Brain microvascular endothelial cell (primary cell): ENCODE results near the gene GLDN.

ENCODE experiments used
- DNase-seq: peaks from one replicate; pipeline ENCODE4 v3.0.0-alpha.2; 2020
- H3K27ac ChIP-seq: fragments of 250-450 bp; sonication (Bioruptor Pico); 2 replicates; pipeline ENCODE4 v1.5.1; 2020; ENCODE audit warnings: mild to moderate bottlenecking, moderate library complexity
- H3K27me3 ChIP-seq: fragments of 250-450 bp; sonication (Bioruptor Pico); replicated peaks from 2 replicates; pipeline ENCODE4 v1.5.1; 2020; ENCODE audit warnings: mild to moderate bottlenecking
- H3K36me3 ChIP-seq: fragments of 250-450 bp; sonication (Bioruptor Pico); replicated peaks from 2 replicates; pipeline ENCODE4 v1.5.1; 2020; ENCODE audit warnings: mild to moderate bottlenecking
- H3K4me3 ChIP-seq: 2 replicates; pipeline ENCODE4 v1.5.1; 2011; ENCODE audit warnings: low read depth, mild to moderate bottlenecking, control low read depth, low read length, moderate library complexity
- in situ Hi-C: cut with HindIII; loops from 2 replicates; pipeline ENCODE4 v1.10.0; 2017; ENCODE audit warnings: low sequenced_read_pairs, low pct_ligation_motif_present
- TF ChIP-seq, protein P1 (sequence below): IDR thresholded peaks from 2 replicates; pipeline ENCODE4 v1.5.1; 2011; ENCODE audit warnings: low read depth, mild to moderate bottlenecking, moderate library complexity, low read length, control low read depth, inconsistent platforms; ENCODE audit errors: missing control alignments

The GLDN gene

DNA sequence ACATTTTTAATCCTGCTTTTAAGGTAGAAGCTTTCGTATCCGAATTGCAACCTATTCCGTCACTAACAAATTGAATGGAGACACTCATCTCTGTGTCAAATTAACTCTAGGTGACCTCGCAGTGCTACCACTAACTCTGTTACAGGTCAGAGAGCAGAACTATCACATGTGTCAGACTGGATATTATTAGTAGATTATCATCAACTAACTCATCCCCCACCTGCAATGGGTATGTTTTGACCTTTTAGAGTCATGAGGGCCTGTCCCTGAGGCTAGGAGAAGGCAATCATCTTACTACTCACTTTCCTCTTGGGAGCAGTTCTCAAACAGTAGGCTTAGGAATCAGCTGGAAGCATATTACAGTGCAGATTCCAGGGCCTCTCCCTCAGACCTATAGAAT lies 2.0 kb downstream of the GLDN start:
- in situ Hi-C loops = no loop called here
- Histone ChIP-seq H3K27me3 (peaks cover 24% of the 10 kb centered on the region), H3K27ac (no peak overlapping the region), H3K4me3 (no peak overlapping the region), H3K36me3 (no peaks in the 10 kb centered on the region)
- TF ChIP-seq, protein P1, sequence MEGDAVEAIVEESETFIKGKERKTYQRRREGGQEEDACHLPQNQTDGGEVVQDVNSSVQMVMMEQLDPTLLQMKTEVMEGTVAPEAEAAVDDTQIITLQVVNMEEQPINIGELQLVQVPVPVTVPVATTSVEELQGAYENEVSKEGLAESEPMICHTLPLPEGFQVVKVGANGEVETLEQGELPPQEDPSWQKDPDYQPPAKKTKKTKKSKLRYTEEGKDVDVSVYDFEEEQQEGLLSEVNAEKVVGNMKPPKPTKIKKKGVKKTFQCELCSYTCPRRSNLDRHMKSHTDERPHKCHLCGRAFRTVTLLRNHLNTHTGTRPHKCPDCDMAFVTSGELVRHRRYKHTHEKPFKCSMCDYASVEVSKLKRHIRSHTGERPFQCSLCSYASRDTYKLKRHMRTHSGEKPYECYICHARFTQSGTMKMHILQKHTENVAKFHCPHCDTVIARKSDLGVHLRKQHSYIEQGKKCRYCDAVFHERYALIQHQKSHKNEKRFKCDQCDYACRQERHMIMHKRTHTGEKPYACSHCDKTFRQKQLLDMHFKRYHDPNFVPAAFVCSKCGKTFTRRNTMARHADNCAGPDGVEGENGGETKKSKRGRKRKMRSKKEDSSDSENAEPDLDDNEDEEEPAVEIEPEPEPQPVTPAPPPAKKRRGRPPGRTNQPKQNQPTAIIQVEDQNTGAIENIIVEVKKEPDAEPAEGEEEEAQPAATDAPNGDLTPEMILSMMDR = no peak
- DNase-seq = no peak

DNA sequence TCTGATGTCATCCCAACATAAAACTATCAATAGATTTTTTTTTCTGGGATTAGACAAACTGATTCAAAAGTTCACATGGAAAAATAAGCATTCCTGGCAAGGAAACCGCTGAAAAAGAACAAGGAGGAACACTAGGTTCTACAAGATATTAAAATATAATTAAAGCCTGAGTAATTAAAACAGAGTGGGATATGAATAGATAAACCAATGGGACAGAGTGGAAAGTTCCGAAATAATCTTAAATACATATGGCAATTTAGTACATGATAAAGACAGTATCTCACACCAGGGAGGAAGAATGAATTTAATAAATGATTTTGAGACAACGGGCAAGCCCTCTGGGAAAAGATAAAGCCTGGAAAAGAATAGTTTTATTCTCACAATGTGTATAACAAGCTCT lies 4.7 kb downstream of the GLDN start:
- Histone ChIP-seq H3K4me3 (no peak overlapping the region), H3K27me3 (peaks cover 17% of the 10 kb centered on the region), H3K36me3 (no peaks in the 10 kb centered on the region), H3K27ac (no peak overlapping the region)
- in situ Hi-C loops = no loop called here
- DNase-seq = no peak
- TF ChIP-seq, protein P1 = no peak

DNA sequence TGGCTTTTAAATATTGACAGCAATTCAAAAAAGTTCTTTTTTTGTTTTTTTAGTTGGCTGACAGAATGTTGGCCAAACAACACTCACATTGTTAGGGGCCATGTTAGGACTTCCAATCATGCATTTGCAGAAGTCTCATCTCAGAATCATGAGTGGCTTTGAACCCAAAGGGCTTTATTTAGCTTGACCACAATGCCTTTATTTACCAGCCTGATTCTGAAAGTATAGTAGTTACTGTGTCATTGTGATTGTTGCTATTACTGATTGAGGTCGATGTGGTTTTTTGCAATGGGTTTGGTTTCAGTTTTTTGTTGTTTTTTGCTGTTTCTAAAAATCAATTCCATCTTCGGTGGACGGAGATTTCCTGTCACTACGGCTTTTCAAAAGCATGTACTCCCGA lies 7.2 kb downstream of the GLDN start:
- Histone ChIP-seq H3K27ac (no peak overlapping the region), H3K27me3 (peaks cover 2% of the 10 kb centered on the region), H3K4me3 (no peak overlapping the region), H3K36me3 (no peaks in the 10 kb centered on the region)
- TF ChIP-seq, protein P1 = no peak
- no peak for DNase-seq
- in situ Hi-C loops = no loop called here

DNA sequence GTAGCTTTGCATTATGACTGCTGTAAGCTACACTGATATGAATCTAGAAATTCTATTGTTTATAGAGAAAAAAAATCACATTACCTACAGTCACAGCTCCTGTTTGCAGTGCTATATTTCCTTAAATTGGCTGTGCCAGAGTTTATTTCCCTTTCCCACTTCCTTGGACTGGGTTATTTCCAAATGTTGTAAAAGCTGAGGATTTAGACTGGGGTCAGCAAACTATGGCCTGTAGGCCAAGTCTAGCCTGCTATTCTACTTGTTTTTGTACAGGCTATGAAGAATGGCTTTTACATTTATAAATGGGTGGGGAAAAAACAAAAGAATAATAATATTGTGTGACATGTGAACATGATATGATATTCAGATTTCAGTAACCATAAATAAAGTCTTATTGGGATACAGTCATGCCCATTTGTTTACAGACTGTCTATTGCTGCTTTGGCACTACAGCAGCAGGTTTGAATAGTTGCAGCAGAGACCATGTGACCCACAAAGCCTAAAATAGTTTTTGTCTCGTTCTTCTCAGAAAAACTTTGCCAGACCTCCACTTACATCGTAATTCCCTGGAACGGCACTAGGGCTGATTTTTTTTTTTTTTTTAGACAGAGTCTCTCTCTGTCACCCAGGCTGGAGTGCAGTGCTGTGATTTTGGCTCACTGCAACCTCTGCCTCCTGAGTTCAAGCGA lies 7.8 kb downstream of the GLDN start:
- Histone ChIP-seq H3K36me3 (no peaks in the 10 kb centered on the region), H3K27me3 (peaks cover 5% of the 10 kb centered on the region), H3K27ac (no peak overlapping the region), H3K4me3 (no peak overlapping the region)
- TF ChIP-seq, protein P1 = no peak
- in situ Hi-C loops = no loop called here
- no peak for DNase-seq

DNA sequence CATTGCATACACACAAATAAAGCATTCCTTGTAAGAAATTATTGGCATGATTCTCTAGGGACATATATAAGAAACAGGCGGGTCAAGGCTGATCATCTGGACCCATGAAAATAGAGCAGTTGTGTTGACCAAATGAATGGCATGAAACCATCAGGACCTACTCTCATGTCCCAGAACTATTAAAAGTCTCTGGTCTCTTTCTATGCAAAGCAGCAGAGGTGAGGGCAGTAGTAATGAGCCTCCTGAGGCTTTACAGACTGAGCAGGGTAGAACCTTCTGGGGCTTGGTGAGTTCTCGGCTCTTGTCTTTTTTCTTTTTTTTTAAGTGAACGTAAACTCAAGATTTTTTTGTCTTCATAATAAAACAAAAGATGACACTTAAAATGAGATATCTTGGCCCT lies 9.3 kb downstream of the GLDN start:
- in situ Hi-C loops = no loop called here

More for the DNA sequence above, 9.3 kb downstream of the GLDN start:
- Histone ChIP-seq H3K27ac (no peak overlapping the region), H3K27me3 (peaks cover 5% of the 10 kb centered on the region), H3K36me3 (no peaks in the 10 kb centered on the region), H3K4me3 (no peak overlapping the region)
- DNase-seq = no peak
- TF ChIP-seq, protein P1 = no peak
